HG03439 (cell line): ENCODE data around the gene KIAA1755.
"Not testable (repeated sequence)": the region's sequence is repeated elsewhere in the genome, so short reads cannot be mapped to it uniquely, and the experiment has no call there.

ENCODE experiments used
- ATAC-seq: cut with Tn5 transposase; IDR thresholded peaks from one replicate; pipeline ENCODE4 v1.9.1; 2021; ENCODE audit warnings: mild to moderate bottlenecking, moderate library complexity; ENCODE audit not compliant: unreplicated experiment

Gene KIAA1755

DNA sequence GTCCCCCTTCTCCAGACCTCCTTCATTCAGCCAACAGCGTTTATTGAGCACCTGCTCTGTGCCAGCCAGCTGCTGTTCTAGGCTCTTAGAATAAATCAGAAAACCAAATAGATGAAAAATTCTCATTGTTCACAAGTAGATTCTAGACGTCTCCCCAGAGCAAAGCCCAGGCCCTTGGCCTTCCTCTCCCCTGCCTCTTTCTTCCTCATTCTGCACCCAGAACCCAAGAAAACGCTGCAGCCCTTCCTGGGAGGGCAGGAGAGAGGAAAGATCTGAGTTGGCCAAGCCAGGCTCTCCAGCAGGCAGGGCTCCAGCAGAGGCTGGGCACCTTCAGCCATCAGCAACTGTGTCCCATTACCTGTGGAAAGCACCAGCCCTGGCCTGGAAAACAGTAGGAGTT is 31.4 kb upstream of the KIAA1755 start:
- no peak for ATAC-seq

GRCh38 chr20:38290829-38291814 is 30.6 kb upstream of the KIAA1755 start:
- ATAC-seq: no peak

DNA sequence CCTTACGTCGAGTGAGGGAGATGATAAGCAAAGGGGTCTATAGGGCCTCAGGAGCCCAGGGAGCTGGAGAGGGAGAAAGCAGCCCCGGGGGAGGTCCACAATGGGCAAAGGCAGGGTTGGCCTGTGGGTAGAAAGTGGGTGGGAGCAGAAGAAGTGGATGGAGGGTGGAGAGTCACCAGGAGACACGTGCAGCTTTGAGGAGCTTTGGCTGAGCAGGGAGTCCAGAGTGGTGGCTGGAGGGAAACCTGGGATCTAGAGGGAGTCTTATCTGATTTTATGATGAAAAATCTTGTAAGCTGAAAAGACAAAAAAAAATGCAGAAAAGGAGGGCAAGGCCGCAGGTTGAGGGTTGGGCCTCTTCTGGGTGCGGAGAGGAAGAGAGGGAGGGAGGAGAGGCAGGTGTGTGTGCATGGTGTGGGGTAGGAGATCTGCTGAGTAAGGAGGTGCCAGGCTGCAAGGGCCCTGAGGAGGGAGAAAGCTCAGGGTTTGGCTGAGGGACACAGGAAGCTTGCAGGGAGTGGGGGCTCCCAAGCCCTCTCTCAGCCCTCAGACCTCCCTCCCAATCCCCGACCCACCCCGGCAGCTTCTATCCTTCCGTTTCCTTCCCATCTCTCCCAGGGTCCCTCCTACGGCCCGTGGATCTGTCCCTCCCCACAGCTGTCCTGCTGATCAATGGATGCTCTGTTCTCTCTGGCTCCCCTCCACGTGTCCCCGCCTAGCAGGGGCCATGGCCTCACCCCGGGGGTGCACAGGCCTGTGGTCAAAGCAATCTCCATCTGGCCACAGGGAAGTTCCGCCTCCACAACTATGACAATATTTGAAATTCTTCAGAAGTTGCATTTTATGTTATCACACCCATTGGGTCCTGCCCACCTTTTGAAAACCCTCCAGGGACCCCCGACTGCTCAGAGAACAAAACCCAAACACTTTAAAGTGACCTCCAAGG is 26.3 kb upstream of the KIAA1755 start:
- no peak for ATAC-seq

- no peak for ATAC-seq
These were observed 24.4 kb upstream of the KIAA1755 start for GRCh38 chr20:38284893-38285444.

DNA sequence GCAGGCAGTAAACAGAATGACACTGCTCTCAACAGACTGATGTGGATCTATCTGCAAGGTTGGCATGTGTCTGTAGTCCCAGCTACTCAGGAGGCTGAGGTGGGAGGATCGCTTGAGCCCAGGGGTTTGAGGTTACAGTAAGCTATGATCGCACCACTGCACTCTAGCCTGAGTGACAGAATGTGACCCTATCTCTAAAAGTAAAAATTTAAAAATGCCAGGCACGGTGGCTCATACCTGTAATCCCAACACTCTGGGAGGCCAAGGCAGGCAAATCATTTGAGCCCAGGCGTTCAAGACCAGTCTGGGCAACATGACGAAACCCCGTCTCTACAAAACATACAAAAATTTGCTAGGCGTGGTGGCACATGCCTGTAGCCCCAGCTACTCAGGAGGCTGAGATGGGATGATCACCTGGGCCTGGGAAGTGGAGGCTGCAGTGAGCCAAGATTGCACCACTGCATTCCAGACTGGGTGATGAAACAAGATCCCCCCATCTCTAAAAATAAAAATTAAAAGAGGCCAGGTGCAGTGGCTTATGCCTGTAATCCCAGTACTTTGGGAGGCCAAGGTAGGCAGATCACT is 23.6 kb upstream of the KIAA1755 start:
- not testable (repeated sequence) for ATAC-seq

DNA sequence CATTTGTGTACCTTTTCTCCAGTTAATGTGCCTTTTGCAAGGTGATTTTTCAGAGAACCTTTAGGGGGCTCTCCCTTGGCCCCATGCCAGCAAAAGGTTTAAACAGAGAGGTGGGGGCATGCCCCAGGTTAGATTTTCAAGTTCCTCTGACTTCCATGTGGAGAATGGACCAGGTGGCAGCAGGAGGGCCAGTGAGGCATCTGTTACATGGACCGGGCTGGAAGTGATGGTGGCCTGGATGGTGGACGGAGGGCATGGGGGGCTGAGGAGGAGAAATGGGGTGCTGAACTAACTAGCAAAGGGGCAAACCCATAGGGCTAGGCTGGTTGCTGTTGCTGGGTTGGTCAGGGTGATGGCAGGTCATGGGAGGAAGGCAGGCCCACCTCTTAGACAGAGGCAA is 22.7 kb upstream of the KIAA1755 start:
- no peak for ATAC-seq

GRCh38 chr20:38281176-38281915 is 20.8 kb upstream of the KIAA1755 start:
- ATAC-seq: not testable (repeated sequence)

GRCh38 chr20:38278763-38279162 is 18.2 kb upstream of the KIAA1755 start:
- ATAC-seq: no peak

- ATAC-seq: no peak
These were observed 17.6 kb upstream of the KIAA1755 start for GRCh38 chr20:38278131-38278530.

- ATAC-seq: no peak
These were observed 17.2 kb upstream of the KIAA1755 start for GRCh38 chr20:38277691-38278090.

DNA sequence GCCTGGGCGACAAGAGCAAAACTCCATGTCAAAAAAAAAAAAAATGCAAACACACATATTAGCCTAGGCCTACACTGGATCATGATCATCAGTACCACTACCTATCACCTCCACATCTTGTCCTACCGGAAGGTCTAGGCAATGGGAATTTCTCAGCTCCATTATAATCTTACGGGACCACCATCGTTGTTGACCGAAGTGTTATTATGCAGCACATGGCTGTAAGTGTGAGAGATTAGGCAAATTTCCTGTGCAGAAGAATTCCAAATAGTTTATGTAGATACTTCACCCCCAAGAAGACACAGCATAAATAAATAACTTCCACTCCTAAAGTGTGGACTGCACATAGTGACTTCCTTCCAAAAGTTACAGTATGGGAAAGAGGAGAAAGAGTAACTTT is 16.8 kb upstream of the KIAA1755 start:
- ATAC-seq: no peak

DNA sequence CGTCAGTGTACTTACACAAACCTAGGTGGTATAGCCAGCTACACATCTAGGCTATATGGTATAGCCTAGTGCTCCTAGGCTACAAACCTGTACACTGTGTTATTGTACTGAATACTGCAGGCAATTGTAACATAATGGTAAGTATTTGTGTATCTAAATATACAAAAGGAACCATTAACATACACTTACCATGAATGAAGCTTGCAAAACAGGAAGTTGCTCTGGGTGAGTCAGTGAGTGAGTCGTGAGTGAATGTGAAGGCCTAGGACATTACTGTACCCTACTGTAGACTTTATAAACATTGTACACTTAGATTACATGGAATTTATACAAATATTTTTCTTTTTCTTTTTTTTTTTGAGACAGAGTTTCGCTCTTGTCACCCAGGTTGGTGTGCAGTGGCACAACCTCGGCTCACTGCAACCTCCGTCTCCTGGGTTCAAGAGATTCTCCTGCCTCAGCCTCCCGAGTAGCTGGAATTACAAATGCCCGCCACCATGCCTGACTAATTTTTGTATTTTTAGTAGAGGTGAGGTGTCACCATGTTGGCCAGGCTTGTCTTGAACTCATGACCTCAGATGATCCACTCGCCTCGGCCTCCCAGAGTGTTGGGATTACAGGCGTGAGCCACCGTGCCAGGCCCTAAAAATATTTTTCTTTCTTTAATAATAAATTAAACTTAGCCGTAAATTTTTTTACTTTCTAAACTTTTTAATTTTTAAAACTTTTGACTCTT is 15.4 kb upstream of the KIAA1755 start:
- ATAC-seq: no peak

DNA sequence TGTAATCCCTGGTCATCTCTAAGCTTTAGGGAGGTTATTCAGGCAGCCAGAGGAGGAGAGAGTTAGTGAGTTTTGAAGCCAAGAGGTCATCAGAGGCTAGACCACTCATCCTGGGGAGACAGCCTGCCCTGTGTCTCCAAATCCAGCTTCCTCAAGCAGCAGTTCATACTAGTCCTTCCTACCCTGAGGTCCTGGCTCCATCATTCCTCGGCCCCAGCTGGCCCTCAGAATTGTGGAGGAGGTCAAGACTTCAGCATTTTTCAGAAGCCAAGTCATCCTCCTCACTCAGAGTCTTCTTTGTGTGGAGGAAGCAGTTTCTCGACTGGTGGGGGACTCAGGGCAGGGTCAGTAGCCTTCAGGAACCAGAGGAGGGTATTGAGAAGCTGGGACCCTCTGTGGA is 12.4 kb upstream of the KIAA1755 start:
- ATAC-seq: no peak

- ATAC-seq: no peak
These were observed 11.9 kb upstream of the KIAA1755 start for GRCh38 chr20:38272398-38272797.

DNA sequence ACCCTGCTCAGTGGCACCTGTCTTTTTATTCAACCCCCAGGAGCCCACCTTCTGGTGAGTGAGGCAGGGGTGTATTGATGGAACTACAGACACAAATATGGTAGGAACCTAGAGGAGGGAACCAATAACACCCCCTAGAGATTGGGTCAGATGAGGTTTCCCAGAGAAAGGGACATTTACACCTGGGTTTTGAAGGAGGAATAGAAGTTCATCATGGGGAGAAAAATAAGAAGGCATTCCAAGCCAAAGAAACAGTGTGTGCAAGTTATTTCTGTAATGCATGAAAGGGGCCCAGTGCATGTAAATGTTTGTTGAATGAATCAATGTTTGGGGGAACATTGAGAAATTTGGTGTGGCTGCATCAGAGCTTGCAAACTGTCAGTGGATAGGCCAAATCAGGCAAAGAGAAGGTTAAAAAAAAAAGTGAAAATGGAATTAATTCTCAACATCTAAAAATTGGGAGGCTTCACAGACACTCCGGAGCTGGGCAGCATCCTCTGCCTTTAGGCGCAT is 11.1 kb upstream of the KIAA1755 start:
- no peak for ATAC-seq

- no peak for ATAC-seq
These were observed 10.5 kb upstream of the KIAA1755 start for GRCh38 chr20:38270869-38271605.

- no peak for ATAC-seq
These were observed 9.2 kb upstream of the KIAA1755 start for GRCh38 chr20:38269715-38270114.

- ATAC-seq: no peak
These were observed 8.5 kb upstream of the KIAA1755 start for GRCh38 chr20:38269040-38269439.
